Endothelial cell of hepatic sinusoid (primary cell): ENCODE data around the gene NPDC1.
"Not testable (repeated sequence)": the region's sequence is repeated elsewhere in the genome, so short reads cannot be mapped to it uniquely, and the experiment has no call there.

ENCODE experiments used
- in situ Hi-C: cut with HindIII; loops from 2 replicates; pipeline ENCODE4 v1.10.0; 2017; ENCODE audit warnings: low sequenced_read_pairs

The NPDC1 gene

DNA sequence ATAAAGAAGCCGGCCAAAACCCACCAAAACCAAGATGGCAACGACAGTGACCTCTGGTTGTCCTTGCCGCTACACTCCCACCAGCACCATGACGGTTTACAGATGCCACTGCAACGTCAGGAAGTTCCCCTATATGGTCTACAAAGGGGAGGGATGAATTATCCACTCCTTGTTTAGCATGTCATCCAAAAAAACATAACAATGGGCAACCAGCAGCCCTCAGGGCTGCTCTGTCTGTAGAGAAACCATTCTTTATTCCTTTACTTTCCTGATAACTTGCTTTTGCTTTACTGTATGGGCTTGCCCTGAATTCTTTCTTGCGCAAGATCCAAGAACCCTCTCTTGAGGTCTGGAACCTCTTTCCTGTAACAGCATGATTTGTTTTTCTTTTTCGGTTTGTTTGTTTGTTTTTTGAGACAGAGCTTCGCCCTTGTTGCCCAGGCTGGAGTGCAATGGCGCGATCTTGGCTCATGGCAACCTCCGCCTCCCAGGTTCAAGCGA lies 29.3 kb upstream of the NPDC1 start:
- in situ Hi-C loops, result no loop called here

DNA sequence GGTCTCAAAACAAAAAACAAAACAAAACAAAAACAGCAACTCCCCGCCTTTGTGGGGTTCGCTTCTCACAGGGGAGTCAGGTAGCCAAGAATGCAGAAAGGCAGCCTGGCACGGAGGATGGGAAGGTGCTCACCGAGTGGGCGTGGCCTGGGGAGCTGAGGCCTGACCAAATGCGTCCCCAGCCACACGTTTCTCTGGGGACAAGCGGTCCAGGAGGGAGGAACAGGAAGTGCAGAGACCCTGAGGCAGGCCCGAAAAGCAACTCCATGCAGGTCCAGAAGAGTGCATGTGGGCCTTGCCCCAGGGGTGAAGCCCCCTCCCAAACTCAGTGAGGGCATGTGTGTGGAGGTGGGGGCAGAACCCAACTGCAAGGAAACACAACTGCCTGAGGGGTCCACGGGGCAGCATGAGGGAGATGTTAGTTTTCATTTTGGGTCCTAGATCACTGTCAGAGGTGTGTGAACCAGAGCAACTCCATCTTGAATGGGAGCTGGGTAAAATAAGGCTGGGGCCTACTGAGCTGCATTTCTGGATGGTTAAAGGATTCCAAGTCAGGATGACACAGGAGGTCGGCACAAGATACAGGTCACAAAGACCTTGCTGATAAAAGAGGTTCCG lies 28.8 kb upstream of the NPDC1 start:
- in situ Hi-C loops, result no loop called here

DNA sequence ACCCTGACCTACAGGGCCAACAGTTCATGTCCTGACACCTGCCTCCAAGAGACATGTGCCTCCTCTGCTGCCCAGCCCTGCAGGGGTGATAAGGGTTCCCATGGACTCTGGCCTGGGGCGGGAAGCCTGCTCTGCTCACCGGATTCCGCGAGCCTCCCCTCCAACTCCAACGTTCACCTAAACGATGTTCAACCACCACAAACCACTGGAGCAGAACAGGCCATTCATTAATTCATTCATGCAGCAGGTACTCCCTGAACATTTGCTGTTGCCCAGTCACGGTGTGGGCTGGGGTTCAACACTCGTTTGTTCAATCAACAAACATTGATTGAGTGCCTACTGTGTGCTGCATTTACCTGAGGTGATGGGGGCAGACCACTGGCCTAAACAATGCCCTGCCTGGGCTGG lies 28.0 kb upstream of the NPDC1 start:
- in situ Hi-C loops, result no loop called here

DNA sequence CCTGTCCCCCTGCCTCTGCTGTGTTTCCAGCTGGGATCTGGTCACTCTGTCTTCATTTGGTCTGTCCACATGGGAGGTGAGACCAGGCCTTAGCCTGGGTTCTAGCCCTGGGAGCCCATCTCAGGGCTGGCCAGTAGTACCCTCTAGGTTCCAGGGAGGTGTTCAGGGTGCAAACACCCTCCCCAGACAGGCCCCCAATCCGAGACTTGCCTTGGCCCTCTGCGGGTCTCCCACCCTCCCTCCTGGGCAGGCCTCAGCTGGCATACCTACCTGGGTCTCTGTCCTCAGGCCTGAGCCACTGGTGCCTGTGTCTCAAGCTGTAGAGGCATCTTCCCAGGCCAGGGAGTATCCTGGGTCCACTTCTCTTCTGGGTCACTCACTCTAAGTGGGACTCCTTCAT lies 25.3 kb upstream of the NPDC1 start:
- in situ Hi-C loops, result no loop called here

DNA sequence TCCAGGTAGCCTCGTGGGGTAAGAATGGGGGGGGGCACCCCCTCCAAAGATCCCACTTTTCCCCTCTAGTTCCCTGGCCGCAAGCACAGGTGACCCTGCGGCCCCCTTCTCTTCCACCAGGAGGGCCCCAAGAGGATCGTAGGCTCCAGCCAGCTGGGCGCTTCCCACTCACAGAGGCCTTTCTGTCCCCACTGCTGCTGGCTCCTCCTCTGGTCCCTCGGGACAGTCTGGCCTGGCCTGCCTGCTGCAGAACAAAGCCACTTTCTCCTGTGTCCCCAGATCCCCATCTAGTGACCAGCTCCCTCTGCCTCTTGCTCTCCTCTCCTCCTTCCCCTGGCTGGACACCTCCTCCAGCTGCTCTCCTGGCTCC lies 24.9 kb upstream of the NPDC1 start:
- in situ Hi-C loops, result no loop called here

DNA sequence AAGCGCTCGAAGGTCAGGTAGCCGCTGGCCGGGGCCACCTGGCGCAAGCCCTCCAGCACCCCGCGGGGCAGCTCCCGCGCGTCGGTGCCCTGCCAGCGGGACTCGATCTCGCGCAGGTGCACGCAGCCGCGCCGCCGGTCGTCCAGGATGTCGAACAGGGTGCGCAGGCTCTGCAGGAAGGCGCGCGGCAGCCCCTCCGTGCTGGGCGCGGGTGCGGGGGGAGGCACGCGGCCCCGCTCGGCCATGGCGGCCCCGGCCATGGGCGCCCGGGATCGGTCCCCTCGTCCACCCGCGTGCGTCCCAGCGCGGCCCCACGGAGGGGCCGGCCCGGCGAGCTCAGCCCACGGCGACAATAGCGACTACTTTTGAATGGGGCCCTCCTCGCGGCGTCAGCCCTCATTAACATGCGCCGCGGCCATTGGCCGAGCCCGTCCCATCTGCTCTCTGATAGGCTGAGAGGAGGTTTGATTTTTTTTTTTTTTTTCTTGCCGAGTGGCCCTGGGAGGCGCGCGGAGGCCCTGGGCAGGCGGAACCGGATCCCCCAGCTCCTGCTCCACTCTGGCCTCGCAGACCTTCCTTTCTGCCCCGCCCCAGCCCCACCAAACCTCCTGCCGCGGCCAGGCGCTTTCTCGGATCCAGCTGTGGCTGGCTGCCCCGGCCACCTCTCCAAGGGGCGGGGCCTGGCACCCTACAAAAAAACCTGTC lies 24.4 kb upstream of the NPDC1 start, which contains the start of gene SAPCD2:
Gene SAPCD2 (minus strand): TSS at position 357 of the 705 bp plus-strand sequence. CDS start 97 bp downstream, at position 260.
- in situ Hi-C loops, result no loop called here

DNA sequence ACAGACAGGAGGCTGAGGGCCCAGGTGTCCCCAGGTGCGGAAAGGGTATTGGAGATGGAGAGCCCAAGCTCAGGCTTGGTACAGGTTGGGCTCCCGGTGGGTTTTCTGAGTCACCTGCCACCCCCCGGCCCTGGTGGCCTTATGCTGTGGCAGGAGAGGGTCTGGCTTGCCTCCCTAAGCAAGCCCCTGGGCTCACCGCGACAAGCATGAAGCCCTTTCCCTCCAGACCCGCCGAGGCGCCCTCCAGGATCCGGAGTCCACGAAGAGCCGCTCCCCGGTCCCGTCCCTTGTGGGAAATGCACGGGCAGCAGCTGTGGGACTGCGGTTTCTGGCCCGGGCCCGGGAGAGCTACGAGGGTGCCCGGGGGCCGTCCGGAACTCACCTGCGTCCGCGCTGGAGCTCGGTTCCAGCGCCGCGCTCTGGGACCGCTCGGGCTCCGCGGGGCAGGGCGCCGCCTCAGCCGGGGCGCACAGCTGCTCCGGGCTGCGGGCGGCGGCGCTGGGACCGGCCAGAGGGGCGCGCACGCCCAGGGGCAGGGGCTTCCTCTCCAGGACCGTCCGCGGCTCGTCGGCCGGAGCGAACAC lies 23.6 kb upstream of the NPDC1 start:
- in situ Hi-C loops, result no loop called here

DNA sequence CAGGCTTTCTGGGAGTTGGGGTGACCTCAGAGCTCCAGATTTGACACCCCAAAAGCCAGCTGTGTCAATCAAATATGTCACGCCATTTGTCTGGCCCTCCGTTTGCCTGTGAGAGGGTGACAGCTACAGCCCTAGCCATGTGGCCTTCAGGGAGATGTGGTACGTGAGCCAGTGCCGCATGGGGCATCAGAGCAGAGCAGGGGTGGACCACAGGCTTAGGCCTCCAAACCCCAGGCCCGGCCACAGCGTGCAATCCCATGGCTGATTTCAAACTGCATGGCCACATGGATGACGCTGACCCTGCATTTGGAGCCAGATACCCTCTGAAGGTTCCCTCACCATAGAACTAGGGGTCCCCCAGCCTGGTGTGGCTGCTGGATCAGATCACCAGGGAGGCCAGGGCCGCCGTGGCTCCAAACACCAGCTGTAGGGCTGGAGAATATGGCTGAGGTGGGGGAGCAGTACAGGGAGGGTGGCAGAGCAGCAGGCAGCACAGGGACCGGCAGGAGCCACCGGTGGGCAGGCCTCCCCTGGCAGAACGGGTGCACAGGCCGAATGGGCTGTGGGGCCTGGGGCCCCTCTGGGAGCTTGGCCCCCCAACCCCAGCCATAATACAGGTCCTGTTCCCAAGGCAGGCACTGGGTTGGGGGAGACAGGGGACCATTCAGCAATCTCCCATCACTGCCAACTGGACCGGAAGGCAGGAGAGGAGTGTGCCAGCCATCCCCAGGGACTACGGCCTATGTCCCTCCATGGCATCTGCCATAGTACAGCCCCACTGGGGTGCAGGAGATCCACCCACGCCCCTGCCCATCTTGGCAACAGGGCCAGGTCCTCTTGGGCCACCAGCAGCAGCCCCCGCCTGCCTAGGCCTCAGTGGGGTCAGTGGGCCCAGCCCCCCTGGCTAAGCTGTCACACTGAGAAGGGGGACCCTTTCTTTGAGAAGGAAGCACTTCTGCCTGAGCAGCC lies 22.8 kb upstream of the NPDC1 start:
- in situ Hi-C loops, result no loop called here

DNA sequence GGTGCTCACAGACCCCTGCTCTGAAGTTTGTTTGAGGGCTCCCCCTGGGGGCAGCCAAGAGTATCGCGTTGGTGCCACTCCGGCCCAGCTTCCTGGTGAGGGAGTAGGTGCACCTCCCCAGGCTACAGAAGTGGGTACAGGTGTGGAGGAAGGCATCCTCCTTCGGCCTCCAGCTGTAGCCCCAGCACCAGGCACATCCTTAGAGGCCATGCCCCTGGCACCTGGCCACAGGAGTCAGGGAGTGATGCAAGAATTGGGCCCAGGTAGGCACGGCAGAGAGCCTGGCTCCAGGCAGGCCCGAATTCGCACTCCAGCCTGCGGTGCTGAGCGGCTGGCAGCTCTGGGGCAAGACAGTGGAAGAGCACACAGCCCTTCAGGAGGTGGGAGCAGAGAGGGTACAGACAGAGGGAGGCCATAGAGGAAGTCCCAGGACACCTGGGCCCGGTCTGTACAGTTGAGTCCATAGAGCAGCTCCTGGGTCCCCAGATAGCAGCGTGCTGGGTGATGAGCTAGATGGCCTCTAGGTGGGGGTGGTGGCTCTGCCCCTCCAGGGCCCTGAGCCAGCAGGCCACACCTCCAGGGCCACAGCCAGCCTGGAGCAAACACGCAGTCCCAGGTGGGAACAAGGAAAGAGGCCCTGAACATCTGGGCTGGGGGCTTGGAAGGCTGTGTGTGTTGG lies 22.0 kb upstream of the NPDC1 start:
- in situ Hi-C loops, result no loop called here

DNA sequence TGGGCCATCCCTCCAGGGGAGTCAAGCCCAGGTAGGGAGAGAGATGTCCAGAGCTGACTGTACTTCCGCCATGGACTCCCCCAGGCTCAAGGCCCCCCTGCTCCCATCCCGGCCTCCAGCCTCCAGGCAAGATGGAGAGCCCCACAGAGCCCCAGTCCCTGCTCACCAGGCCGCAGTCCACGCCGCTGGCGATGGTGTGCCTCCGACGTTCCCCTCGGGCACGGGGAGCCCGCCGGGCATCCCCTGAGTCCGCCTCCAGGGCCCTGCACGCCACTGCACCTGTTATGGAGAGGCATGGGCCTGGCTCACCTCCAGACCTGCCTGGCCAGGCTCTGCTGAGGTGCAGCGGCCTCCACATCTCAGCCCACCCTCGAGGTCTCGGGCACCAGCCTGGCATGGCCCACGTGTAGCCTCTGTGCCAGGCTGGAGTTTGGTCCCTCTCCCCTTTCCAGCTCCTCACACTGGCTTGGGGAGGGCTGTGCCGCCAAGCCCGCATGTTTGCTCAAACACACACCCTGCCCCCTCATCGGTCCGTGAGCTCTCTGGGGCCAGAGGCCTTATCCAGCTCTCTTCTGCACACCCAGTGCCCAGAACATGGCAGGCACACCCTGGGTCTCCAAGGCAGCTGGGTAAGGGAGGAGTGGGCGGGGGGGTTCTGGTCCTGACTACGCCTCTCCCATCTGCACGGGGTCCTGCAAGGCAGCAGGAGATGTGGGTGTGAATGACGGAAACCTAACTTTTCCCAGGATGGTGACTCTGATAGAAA lies 20.3 kb upstream of the NPDC1 start:
- in situ Hi-C loops, result no loop called here

DNA sequence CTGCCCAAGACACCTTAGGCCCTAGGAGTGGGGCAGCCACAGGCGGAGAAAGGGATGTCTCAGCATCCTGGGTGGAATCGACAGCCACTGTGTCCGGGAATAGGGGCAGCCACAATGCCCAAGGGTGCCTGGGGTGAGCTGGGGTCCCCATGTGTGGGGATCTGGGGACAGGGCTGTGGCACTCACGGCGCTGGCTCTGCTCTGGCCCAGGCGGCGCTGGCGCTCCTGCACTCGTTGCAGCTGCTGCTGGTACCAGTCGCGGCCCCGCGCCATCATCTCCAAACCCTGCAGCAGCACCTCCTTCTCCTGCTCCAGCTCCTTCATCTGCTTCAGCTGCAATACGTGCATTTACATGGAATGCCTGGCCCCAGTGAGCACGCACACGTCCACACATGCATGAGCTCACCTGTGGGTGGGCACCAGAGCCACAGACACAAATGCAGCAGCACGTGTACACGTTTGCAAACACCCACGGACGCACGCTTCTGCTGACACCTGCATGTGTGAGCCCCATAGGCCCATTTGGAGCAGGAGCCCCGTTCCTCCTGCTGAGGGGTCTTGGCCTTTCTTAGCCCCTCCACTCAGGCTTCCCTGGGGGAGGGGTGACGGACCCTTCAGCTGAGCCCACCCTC lies 19.5 kb upstream of the NPDC1 start:
- in situ Hi-C loops, result no loop called here

DNA sequence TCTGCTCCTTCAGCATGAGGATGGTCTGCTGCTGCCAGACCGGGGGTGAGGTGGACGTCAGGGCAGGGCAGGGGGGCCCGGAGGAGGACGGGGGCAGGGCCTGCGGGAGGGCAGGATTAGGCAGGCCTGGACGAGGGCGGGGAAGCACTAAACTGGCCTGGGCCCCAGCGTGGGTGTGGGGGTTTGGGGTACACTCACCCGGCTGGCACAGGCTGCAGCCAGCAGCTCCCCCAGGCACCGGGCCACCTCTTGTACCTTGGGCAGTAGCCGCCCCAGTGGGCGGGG lies 18.8 kb upstream of the NPDC1 start:
- in situ Hi-C loops, result no loop called here

DNA sequence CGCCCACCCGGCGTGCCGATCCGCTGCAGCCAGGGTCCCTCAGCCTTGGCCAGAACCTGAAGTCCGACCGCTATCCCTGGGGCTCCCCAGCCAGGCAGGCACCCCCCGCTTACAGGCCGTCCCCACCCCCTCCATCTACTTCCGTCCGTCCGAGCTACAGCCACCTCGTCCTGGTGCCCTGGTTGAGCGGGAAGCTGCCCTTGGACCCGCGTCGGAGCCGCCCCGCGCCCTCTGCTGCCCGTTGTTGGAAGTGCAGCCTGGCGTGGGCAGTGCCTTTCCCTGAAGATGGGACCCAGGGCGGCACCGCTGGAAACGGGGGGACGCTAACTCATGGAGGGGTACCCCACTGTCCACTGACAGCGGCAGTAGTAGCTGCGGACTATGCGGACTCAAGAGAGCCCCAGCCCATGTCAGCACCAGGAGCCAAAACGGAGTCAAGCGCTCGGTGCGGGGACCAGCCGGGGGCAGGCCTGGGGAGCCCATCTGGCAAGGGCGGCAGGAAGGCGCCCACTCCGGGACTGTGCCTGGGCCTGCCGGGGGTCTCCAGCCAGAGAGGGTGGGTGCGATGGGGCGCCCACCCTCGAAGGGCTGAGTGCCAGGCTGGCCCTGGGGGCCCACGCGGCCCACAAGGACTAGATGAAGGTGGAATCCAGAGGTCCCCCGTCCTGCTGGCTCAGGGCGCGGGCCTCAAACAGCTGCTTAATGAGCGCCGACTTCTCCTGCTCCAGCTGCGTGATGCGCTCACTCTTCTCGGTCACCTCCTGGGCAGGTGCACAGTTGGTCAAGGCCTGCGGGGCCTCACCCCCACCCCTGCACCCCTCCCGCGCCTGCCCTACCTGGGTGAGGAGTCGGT lies 18.3 kb upstream of the NPDC1 start:
- in situ Hi-C loops, result no loop called here

DNA sequence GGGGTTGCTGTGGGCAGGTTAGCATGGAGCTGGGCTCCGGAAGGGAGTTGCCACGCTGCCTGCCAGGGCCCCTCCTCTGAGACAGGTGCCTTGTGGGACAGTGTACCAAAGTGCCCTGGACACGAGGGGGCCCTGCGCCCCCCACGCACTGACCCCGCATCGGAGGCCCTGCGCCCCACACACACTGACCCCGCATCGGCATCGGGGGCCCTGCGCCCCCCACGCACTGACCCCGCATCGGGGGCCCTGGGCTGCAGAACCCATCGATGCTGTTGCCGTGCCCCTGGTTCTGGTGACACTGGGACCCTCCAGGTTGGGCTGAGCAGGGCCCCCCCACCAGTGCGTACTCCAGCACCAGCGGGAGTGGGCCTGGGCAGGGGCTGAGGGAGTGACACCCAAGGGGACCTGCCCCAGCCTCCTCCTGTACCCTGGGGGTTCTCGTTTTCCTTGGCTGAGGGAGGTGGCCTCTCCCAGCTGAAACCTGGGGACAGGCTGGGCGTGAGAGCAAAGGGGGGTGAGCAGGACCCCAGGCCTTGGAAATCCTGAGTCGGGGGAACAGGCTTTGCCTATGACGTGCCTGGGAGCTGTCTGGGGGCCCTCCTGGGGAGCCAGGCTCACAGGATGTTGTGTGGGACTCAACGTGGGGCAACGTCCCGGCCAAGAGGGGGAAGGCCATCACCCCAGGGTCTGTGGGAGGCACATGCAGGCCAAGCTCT lies 17.5 kb upstream of the NPDC1 start:
- in situ Hi-C loops, result no loop called here

DNA sequence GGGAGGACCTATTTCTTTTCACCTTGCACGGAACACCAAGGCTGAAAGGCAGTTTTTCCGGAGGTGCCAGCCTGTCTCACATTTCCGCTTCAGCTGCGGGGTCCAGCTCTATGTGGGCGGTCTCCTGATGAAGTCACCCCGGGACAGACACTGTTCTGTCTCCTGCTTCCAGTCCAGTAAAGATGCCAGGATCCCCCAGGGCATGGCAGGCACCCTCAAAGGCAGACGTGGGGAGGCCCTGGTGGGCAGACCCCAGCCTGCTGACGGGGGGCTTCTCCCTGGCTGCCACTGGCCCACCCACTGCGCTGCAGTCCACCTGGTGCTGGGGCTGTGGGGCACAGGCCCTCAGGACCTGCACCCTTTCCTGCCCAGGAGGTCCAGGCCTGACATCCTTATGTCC lies 16.8 kb upstream of the NPDC1 start:
- in situ Hi-C loops, result not testable (repeated sequence)

DNA sequence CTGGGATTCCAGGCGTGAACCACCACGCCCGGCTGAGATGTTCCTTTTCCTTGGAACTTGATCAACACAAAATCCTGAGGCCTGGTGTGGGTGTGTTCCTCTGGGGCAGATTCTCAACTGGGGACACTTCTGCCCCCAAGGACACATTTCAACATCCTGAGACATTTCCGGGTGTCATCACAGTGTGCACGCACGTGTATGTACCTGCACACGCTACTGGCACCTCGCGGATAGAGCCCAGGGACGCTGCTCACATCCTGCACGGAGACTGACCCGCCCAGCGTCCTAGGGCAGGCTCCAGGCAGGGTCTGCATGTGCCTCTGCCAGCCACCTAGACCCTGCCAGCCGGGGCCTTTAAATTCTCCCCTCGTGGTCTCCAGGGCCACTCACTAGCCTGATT lies 16.4 kb upstream of the NPDC1 start:
- in situ Hi-C loops, result no loop called here

DNA sequence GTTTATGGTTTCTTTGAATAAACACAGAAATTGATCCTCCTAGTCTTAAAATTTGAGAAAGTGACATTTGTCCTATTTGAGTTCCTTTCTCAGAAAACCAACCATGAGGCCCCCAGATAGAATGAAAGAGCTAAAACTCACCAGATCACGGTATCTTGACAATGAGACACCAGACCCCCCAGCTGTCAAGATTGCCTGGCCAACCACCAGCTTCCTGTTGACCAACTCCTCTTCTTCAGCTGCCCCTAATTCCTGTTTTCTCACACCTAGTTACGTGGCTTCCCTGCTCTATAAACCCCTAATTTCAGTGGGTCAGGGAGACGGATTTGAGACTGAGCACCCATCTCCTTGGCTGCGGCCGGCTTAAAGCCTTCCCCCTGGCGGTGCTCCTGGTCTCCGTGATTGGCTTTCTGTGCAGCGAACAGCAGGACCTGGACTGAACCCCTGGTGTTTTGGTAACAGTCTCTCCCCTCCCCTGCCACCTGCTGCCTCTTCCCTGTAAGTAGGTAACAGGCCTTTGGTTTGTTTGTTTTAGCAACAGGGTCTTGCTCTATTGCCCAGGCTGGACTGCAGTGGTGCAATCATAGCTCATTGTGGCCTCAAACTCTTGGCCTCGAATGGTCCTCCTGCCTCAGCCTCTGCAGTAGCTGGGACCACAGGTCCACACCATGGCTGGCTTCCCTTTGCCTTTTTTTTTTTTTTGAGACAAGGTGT lies 12.7 kb upstream of the NPDC1 start:
- in situ Hi-C loops, result no loop called here
